Activated naive CD4-positive, alpha-beta T cell treated with anti-CD3 and anti-CD28 coated beads, Interleukin-2, amount 50 U/mL, for 24 hours (primary cell): ENCODE results near the gene SLFN14.

ENCODE experiments used
- H3K27ac Mint-ChIP-seq: one replicate; pipeline ENCODE4 v1.8.0; 2021; ENCODE audit warnings: mild to moderate bottlenecking, mixed read lengths
- H3K27me3 Mint-ChIP-seq: one replicate; pipeline ENCODE4 v1.8.0; 2021; ENCODE audit warnings: mixed read lengths
- H3K36me3 Mint-ChIP-seq: one replicate; pipeline ENCODE4 v1.8.0; 2021; ENCODE audit warnings: mixed read lengths
- H3K4me1 Mint-ChIP-seq: one replicate; pipeline ENCODE4 v1.8.0; 2021; ENCODE audit warnings: mixed read lengths
- H3K4me3 Mint-ChIP-seq: one replicate; pipeline ENCODE4 v1.8.0; 2021; ENCODE audit warnings: mild to moderate bottlenecking, mixed read lengths
- H3K9me3 Mint-ChIP-seq: one replicate; pipeline ENCODE4 v1.8.0; 2021; ENCODE audit warnings: mixed read lengths

Gene SLFN14

DNA sequence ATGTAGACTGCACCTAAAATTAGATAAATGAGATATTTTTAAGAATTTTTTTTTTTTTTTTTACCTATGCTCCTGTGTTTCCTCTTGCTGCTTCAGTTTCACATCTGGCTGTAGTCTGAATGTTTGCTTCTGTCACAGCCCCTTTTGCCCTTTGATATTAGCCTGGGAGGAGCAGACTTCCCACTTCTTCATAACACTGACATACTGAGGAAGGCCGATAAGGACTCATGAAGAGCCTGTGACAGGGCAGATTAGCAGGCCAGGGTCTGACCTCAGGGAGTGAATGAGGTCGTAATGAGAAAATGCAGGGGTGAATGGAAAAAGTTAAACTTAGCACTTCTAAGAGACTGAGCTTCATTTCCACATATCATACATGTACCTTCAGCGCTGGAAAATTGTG lies at the start of gene SLFN14:
Gene SLFN14 (minus strand): TSS at position 117 of the 400 bp plus-strand sequence. CDS start 2,757 bp downstream, outside the sequence.
- Mint-ChIP-seq H3K4me3 (no peak within 1 kb of the TSS), H3K4me1 (no peaks in the 10 kb centered on the region), H3K9me3 (no peaks in the 10 kb centered on the region), H3K36me3 (no peaks in the 10 kb centered on the region), H3K27ac (peak within 1 kb of the TSS; percentile 30), H3K27me3 (peaks cover 4% of the 10 kb centered on the region)

DNA sequence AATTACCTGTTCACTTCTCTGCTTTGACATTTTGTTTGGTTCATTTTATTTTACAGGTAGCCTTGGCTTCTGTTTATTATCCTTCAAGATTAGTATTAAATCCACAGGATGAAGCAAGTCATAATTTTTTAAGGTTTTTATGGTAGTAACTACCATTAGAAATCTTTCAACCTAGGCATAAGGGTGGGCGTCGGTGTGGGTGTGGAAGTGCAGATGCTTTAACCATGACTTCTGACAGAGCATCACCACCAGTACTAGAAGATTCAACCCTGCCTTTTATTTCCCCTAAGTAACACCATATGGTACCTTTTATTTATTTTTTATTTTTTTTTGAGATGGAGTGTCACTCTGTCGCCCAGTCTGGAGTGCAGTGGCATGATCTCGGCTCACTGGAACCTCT lies 49.2 kb upstream of the SLFN14 start:
- peaks cover 8% of the 10 kb centered on the region for H3K36me3 Mint-ChIP-seq
- no peak overlapping the region for H3K4me3 Mint-ChIP-seq
- no peaks in the 10 kb centered on the region for H3K27me3 Mint-ChIP-seq
- no peaks in the 10 kb centered on the region for H3K9me3 Mint-ChIP-seq
- no peaks in the 10 kb centered on the region for H3K4me1 Mint-ChIP-seq
- H3K27ac Mint-ChIP-seq = no peak overlapping the region

GRCh38 chr17:35607239-35607847 lies 46.7 kb upstream of the SLFN14 start:
- peak overlapping the region; percentile 47 for H3K27ac Mint-ChIP-seq
- H3K4me3 Mint-ChIP-seq = no peak overlapping the region
- peaks cover 13% of the 10 kb centered on the region for H3K36me3 Mint-ChIP-seq
- peaks cover 5% of the 10 kb centered on the region for H3K4me1 Mint-ChIP-seq
- no peaks in the 10 kb centered on the region for H3K27me3 Mint-ChIP-seq
- no peaks in the 10 kb centered on the region for H3K9me3 Mint-ChIP-seq

DNA sequence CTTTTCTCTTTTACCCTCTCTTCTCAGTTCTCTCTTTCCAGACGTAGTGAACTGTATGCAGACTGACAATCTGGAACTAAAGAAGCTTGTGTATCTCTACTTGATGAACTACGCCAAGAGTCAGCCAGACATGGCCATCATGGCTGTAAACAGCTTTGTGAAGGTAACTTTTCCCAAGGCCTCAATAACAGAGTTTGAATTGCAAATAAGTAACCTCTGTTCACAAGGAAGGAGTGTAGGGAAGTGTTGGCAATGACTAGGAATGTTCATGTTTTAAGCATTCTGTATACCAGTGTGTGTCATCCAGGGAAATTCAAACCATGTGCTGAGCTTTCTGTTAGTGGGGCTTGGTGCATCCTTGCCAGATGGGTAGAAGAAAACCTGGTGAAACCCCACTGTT lies 45.1 kb upstream of the SLFN14 start:
- H3K36me3 Mint-ChIP-seq = peaks cover 15% of the 10 kb centered on the region

GRCh38 chr17:35603674-35604073 lies 43.1 kb upstream of the SLFN14 start:
- H3K9me3 Mint-ChIP-seq = no peaks in the 10 kb centered on the region
- H3K27ac Mint-ChIP-seq = no peak overlapping the region
- peaks cover 10% of the 10 kb centered on the region for H3K36me3 Mint-ChIP-seq
- no peak overlapping the region for H3K4me3 Mint-ChIP-seq
- no peaks in the 10 kb centered on the region for H3K27me3 Mint-ChIP-seq
- peaks cover 5% of the 10 kb centered on the region for H3K4me1 Mint-ChIP-seq

More for the DNA sequence above, 45.1 kb upstream of the SLFN14 start:
- H3K4me3 Mint-ChIP-seq = no peak overlapping the region
- H3K27ac Mint-ChIP-seq = no peak overlapping the region
- no peaks in the 10 kb centered on the region for H3K27me3 Mint-ChIP-seq
- H3K9me3 Mint-ChIP-seq = no peaks in the 10 kb centered on the region
- peaks cover 5% of the 10 kb centered on the region for H3K4me1 Mint-ChIP-seq

GRCh38 chr17:35597604-35598003 lies 37.0 kb upstream of the SLFN14 start:
- peaks cover 10% of the 10 kb centered on the region for H3K4me1 Mint-ChIP-seq
- no peaks in the 10 kb centered on the region for H3K9me3 Mint-ChIP-seq
- peaks cover 15% of the 10 kb centered on the region for H3K36me3 Mint-ChIP-seq
- no peak overlapping the region for H3K27ac Mint-ChIP-seq
- no peaks in the 10 kb centered on the region for H3K27me3 Mint-ChIP-seq
- no peak overlapping the region for H3K4me3 Mint-ChIP-seq

GRCh38 chr17:35596530-35597233 lies 36.1 kb upstream of the SLFN14 start:
- Mint-ChIP-seq H3K9me3 (no peaks in the 10 kb centered on the region), H3K27ac (no peak overlapping the region)

GRCh38 chr17:35596072-35596471 lies 35.5 kb upstream of the SLFN14 start:
- Mint-ChIP-seq H3K27ac (no peak overlapping the region), H3K36me3 (peaks cover 15% of the 10 kb centered on the region), H3K4me1 (peaks cover 10% of the 10 kb centered on the region), H3K9me3 (no peaks in the 10 kb centered on the region), H3K27me3 (no peaks in the 10 kb centered on the region), H3K4me3 (no peak overlapping the region)

More at GRCh38 chr17:35596530-35597233, 36.1 kb upstream of the SLFN14 start:
- Mint-ChIP-seq H3K36me3 (peaks cover 15% of the 10 kb centered on the region), H3K4me3 (no peak overlapping the region), H3K4me1 (peaks cover 10% of the 10 kb centered on the region), H3K27me3 (no peaks in the 10 kb centered on the region)

- H3K4me3 Mint-ChIP-seq = peak overlapping the region; percentile 98
- no peaks in the 10 kb centered on the region for H3K9me3 Mint-ChIP-seq
- H3K27ac Mint-ChIP-seq = peak overlapping the region; percentile 99
- peaks cover 42% of the 10 kb centered on the region for H3K4me1 Mint-ChIP-seq
- H3K36me3 Mint-ChIP-seq = peaks cover under 1% of the 10 kb centered on the region
- no peaks in the 10 kb centered on the region for H3K27me3 Mint-ChIP-seq
These were observed 27.7 kb upstream of the SLFN14 start for GRCh38 chr17:35588196-35588920.

DNA sequence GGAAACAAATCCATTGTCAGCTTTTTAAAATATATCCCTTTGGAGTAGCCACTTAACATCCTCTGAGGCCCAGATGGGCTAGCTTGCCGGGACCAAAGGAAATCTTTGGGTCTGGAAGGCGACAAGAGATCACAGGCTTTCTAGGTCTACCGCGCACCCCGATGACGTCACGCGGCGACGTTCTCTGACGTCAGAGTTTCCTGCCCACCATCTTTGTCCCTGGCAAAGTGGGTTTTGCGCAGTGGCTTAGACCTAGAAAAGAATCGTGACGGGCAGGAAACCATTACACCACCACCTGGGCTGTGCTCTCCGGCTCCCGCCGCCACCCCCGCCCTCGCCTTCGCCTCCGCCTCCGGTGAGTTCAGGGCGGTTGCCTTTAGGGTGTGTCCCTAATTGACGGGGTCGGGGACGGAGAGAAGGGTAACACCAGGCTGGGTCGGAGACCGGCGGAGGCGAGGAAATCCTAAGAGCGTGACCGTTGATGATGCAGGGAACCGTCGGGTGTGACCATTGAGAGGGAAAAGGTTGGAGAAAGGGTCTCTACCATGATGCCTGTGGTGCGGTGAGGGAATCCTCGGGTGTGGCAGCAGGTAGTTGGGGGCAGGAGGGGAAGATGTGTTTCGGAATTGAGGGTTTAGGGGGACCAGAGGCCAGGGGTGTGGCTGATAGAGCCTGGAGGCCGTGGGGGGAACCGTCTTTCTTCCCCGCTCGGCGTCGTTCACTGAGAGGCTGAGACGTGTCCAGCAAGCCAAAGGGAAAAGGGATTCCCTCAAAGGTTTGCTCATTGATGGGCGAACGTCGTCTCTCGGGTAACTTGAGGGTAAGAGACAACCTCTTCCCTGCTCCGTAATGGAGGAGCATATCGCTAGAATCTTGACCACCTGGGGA lies 26.7 kb upstream of the SLFN14 start, which contains the start of gene AP2B1:
Gene AP2B1 (plus strand): TSS at position 249 of the 888 bp plus-strand sequence. CDS start 6,709 bp downstream, outside the sequence.
- peaks cover 40% of the 10 kb centered on the region for H3K4me1 Mint-ChIP-seq
- H3K36me3 Mint-ChIP-seq = no peaks in the 10 kb centered on the region
- H3K27me3 Mint-ChIP-seq = no peaks in the 10 kb centered on the region
- H3K9me3 Mint-ChIP-seq = no peaks in the 10 kb centered on the region
- H3K4me3 Mint-ChIP-seq = peak within 1 kb of the TSS; percentile 98
- peak within 1 kb of the TSS; percentile 99 for H3K27ac Mint-ChIP-seq

DNA sequence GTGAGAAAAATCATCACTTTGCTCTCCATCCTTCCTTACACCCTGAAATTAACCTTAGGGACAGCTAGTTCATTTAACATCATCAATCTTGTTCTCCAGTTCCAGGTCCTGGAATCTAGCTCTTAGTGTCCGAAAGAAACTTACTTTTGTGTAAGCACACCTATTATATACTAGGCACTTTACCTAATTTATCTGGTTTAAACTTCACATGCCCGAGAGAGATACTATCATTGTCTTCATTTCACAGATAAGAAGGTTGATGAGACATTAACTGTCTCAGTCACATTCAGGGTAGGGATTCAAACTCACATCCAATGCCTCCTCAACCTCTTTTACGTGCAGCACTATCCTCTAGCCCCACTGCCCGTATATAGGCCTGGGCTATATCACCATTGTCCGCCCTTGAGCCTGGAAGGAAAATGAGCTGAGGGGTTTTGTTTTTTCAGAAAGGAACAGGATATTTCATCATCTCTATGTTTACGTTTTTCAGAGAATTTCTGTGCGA lies 26.0 kb upstream of the SLFN14 start:
- no peaks in the 10 kb centered on the region for H3K9me3 Mint-ChIP-seq
- H3K27me3 Mint-ChIP-seq = no peaks in the 10 kb centered on the region
- H3K4me3 Mint-ChIP-seq = peak overlapping the region; percentile 98

DNA sequence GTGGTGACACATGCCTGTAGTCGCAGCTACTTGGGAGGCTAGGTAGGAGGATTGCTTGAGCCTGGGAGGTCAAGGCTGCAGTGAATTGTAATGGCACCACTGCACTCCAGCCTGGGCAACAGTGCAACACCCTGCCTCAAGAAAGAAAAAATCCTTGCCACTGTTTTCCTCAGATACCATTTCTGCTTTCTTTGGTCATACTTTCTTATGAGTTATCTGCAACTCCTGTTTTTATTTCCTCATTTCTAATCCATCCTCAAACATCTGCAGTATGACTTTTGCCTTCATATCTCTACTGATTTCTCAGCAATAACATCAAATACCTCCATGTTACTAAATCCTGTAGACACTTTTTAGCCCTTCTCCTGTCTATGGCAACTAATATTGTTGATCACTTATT lies 23.4 kb upstream of the SLFN14 start:
- no peaks in the 10 kb centered on the region for H3K27me3 Mint-ChIP-seq
- H3K4me1 Mint-ChIP-seq = peaks cover 30% of the 10 kb centered on the region
- no peak overlapping the region for H3K4me3 Mint-ChIP-seq
- no peak overlapping the region for H3K27ac Mint-ChIP-seq
- no peaks in the 10 kb centered on the region for H3K36me3 Mint-ChIP-seq
- H3K9me3 Mint-ChIP-seq = no peaks in the 10 kb centered on the region

More for the DNA sequence above, 26.0 kb upstream of the SLFN14 start:
- H3K27ac Mint-ChIP-seq = peak overlapping the region; percentile 99
- H3K4me1 Mint-ChIP-seq = peaks cover 40% of the 10 kb centered on the region
- H3K36me3 Mint-ChIP-seq = no peaks in the 10 kb centered on the region

DNA sequence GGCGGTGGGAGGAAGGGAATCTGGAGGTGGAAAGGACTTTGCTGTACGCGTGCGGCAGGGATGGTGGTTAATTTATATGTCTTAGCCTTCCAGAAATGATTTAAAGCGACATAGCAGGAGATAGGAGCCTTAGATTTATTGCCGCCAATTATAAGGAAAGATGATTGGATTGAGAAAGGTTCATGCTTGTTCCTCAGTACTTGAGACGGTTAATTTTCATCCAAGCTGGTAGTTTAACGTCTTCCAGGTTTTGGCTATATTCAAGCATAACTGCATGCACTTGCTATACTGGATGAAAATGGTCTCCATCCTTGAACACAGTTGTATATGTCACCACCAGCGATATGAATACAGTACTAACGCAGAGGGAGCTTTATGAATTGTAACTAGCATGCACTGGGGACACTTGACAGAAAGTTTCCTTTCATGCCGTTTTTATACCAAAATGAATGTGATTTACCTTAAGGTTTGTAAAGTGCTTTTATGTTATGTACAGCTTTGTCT lies 18.4 kb upstream of the SLFN14 start:
- Mint-ChIP-seq H3K27me3 (no peaks in the 10 kb centered on the region), H3K4me1 (peaks cover 30% of the 10 kb centered on the region), H3K4me3 (peak overlapping the region; percentile 100), H3K9me3 (no peaks in the 10 kb centered on the region), H3K27ac (peak overlapping the region; percentile 100), H3K36me3 (peaks cover 8% of the 10 kb centered on the region)

DNA sequence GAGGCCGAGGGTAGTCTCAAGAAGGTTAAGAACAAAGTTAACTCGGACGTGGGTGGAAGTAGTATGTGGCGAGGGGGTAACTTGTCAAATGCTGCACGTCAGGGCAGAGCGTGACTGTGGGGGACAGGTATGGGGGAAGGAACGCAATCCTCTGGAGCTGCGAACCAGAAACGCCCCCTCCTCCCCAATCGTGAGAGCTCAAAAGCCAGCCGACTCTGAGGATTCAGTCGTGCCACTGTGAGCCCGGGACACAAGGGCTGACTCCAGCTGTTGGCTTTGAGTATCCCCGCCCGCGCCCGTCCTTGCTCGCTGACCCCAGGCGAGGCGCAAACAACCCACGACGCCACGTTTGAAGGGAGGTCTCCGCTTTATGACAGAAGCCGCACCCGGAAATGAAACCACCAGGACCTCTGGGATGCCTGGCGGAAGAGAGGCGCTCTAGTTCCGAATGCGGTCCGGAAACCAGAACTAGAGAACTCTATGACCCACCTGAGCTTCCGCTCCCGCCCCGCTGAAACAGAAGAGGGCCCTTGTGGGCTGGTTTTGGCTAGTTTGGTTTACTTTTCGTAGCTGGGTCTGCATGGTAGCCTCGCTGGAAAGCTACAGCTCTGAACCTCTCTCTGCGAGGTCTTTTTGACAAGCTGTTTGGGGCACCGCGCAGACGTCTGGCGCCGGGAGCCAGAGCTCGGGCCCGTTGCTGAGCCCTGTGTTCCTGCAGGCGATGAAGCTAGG lies 17.7 kb upstream of the SLFN14 start, which contains the start of gene PEX12:
Gene PEX12 (minus strand): TSS at position 375 of the 732 bp plus-strand sequence. CDS start 550 bp downstream, outside the sequence.
- Mint-ChIP-seq H3K4me3 (peak within 1 kb of the TSS; percentile 100), H3K27me3 (no peaks in the 10 kb centered on the region), H3K36me3 (peaks cover 8% of the 10 kb centered on the region), H3K4me1 (peaks cover 30% of the 10 kb centered on the region), H3K9me3 (no peaks in the 10 kb centered on the region), H3K27ac (peak within 1 kb of the TSS; percentile 100)
